Activated T-cell treated with anti-CD3 and anti-CD28 coated beads, Interleukin-2, amount 50 U/mL, for 48 hours (primary cell): ENCODE measurements around the gene GRID2.
"Not testable (repeated sequence)": the region's sequence is repeated elsewhere in the genome, so short reads cannot be mapped to it uniquely, and the experiment has no call there.

ENCODE experiments used
- DNase-seq, 2 experiments: peaks; one replicate each; pipeline ENCODE4 v3.0.0-alpha.2; 2020

GRID2 gene

GRCh38 chr4:93617606-93618005 lies 1313.8 kb downstream of the GRID2 start:
- no peak for DNase-seq

- DNase-seq = no peak
These were observed 1330.0 kb downstream of the GRID2 start for GRCh38 chr4:93633721-93634120.

GRCh38 chr4:93635943-93636342 lies 1332.2 kb downstream of the GRID2 start:
- DNase-seq = no peak

GRCh38 chr4:93645120-93645519 lies 1341.4 kb downstream of the GRID2 start:
- no peak for DNase-seq

GRCh38 chr4:93646233-93646930 lies 1342.6 kb downstream of the GRID2 start:
- no peak for DNase-seq

GRCh38 chr4:93648258-93648657 lies 1344.5 kb downstream of the GRID2 start:
- no peak for DNase-seq

GRCh38 chr4:93649828-93650227 lies 1346.1 kb downstream of the GRID2 start:
- DNase-seq = no peak

GRCh38 chr4:93654211-93654610 lies 1350.4 kb downstream of the GRID2 start:
- no peak for DNase-seq

- DNase-seq = no peak
These were observed 1353.8 kb downstream of the GRID2 start for GRCh38 chr4:93657527-93657926.

GRCh38 chr4:93658443-93658842 lies 1354.7 kb downstream of the GRID2 start:
- DNase-seq = no peak

GRCh38 chr4:93659629-93660028 lies 1355.9 kb downstream of the GRID2 start:
- no peak for DNase-seq

- DNase-seq = no peak
These were observed 1356.3 kb downstream of the GRID2 start for GRCh38 chr4:93660036-93660435.

- no peak for DNase-seq
These were observed 1366.7 kb downstream of the GRID2 start for GRCh38 chr4:93670434-93670833.

GRCh38 chr4:93671093-93671492 lies 1367.3 kb downstream of the GRID2 start:
- no peak for DNase-seq

- not testable (repeated sequence) for DNase-seq
These were observed 1373.2 kb downstream of the GRID2 start for GRCh38 chr4:93676937-93677336.

GRCh38 chr4:93684571-93684970 lies 1380.8 kb downstream of the GRID2 start:
- DNase-seq = no peak

GRCh38 chr4:93687304-93687703 lies 1383.5 kb downstream of the GRID2 start:
- DNase-seq = no peak

GRCh38 chr4:93688978-93689377 lies 1385.2 kb downstream of the GRID2 start:
- no peak for DNase-seq

GRCh38 chr4:93693141-93693540 lies 1389.4 kb downstream of the GRID2 start:
- no peak for DNase-seq

- DNase-seq = no peak
These were observed 1394.9 kb downstream of the GRID2 start for GRCh38 chr4:93698686-93699085.

GRCh38 chr4:93700571-93700970 lies 1396.8 kb downstream of the GRID2 start:
- no peak for DNase-seq

GRCh38 chr4:93710101-93710846 lies 1406.5 kb downstream of the GRID2 start:
- no peak for DNase-seq

- no peak for DNase-seq
These were observed 1407.2 kb downstream of the GRID2 start for GRCh38 chr4:93710847-93711430.

- DNase-seq = no peak
These were observed 1414.5 kb downstream of the GRID2 start for GRCh38 chr4:93718233-93718632.
